Tongue (tissue), 2 donors: ENCODE data around the gene KRT9. TPM values are rescaled to one million over a fixed set of nuclear protein-coding genes. Genes with fewer than 3 reads are reported as not detected.
"Not testable (repeated sequence)": the region's sequence is repeated elsewhere in the genome, so short reads cannot be mapped to it uniquely, and the experiment has no call there.

Experiments
- DNase-seq: peaks from one replicate; pipeline ENCODE4 v3.0.0-alpha.2; 2015
- total RNA-seq: library from RNA; depleted of rRNA; stranded (reverse); fragments of >200 nt; gene quantifications from one replicate; pipeline ENCODE4 v1.2.3, GENCODE V29; 2014

Gene KRT9
- total RNA-seq, 1 donor from 2014 or later, result not detected

- no peak for DNase-seq
Measured at GRCh38 chr17:41602524-41602923, 30.7 kb upstream of the KRT9 start.

DNA sequence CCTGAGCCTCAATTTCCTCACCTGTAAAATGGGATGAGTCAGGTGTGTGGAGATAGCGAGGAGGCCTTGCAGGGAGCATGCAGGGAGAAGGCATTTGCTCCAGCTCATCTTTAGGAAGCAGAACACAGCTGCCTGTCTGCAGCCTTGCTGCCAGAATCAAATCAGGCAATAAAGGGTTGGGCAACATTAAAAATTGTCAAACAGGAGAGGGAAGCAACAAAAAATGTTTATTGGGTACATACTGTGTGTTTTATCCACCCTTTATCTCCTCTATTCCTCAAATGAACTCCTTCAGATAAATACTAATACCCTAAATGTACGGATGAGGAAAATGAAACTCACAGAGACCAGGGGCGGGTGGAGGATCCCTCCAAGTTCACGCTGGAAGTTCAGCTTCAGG is 28.5 kb upstream of the KRT9 start:
- DNase-seq, result no peak

DNA sequence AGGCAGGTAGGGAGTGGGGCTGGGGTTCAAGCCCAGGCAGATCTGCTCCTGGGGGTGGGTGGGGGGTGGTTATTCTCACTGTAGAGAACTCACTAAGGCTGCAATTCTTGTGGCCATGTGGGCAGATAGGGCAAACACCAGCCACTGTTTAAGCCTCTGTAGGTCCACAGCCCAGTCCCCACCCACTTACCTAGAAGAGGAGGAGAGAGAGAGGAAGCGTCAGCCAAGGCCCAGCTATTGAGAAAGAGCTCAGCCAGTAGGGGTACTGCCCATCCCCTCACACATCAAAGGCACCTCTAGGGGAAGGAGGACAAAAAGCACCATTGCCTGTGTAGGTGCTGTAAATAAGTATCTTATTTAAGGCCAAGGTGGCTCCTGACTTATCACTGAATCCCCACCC is 27.8 kb upstream of the KRT9 start:
- DNase-seq, result no peak

DNA sequence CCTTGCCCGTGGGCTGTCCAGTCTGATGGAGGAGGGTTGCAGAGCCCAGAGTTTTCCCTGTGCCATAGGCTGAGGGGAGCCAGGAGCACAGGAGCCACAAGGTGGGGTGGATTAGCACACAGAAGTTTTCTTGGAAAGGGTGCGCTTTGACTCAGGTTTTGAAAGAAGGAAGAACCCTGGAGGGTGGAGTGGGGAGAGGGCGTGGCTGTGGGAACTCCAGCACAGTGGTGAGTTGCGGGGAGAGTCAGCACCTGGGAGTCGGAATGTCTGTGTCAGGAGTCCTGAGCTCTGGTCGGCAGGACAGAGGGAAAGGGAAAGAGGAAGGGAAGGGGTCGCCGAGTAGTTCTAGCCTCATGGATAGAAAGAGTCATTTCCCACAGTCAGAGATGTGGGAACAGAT is 23.7 kb upstream of the KRT9 start:
- no peak for DNase-seq

DNA sequence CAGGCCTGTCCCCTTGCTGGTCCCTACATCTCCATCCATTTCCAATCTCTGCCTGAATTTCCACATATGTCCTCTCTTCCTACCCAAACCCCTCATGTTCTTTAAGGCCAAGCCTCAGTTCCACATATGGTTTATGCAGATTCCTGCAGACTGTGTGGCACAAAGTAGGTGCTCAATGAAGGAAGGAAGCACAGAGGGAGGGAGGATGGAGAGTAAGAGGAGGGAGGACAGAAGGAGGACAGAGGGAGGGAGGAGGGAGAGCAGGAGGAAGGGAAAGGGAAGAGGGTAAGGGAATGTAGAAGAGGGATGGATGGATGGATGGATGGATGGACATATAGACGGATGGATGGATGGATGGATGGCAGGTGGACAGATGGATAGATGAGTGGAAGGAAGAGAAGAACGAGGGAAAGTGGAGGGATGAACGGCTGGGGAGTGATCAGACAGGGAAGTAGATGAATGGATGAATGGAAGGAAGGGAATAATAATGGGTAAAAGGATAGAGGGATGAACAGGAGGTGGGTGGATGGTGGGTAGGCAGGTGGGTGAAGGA is 22.6 kb upstream of the KRT9 start:
- DNase-seq, result no peak

- DNase-seq, result peak; percentile 38
Measured at GRCh38 chr17:41593306-41593981, 21.6 kb upstream of the KRT9 start.

DNA sequence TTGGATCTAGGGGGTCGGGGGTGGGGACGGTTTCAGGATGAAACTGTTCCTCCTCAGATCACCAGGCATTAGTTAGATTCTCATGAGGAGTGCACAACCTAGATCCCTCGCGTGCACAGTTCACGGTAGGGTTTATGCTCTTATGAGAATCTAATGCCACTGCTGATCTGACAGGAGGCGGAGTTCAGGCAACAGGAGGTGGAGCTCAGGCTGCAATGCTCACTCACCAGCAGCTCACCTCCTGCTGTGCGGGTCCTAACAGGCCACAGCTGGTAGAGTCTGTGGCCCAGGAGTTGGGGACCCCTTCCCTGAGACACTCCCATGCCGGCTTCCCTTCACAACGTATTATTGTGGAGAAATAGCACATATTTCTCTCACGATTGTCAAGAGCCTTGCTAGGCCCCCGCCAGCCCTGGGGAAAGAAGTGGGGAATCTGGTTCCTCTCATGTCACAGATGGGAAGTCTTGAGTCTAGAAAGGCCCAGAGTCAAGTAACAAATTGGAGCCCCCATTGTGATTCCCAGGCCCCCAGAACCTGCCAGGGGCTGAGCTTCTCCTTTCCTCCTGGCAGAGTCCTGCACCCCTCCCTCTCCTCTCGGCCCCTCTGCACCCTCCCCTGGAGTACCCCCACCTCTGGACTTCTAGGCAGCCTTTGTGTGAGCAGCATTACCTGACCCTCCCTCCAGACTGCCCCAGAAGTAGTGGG is 20.9 kb upstream of the KRT9 start:
- peak; percentile 37 for DNase-seq

GRCh38 chr17:41589301-41589700 is 17.4 kb upstream of the KRT9 start:
- no peak for DNase-seq

DNA sequence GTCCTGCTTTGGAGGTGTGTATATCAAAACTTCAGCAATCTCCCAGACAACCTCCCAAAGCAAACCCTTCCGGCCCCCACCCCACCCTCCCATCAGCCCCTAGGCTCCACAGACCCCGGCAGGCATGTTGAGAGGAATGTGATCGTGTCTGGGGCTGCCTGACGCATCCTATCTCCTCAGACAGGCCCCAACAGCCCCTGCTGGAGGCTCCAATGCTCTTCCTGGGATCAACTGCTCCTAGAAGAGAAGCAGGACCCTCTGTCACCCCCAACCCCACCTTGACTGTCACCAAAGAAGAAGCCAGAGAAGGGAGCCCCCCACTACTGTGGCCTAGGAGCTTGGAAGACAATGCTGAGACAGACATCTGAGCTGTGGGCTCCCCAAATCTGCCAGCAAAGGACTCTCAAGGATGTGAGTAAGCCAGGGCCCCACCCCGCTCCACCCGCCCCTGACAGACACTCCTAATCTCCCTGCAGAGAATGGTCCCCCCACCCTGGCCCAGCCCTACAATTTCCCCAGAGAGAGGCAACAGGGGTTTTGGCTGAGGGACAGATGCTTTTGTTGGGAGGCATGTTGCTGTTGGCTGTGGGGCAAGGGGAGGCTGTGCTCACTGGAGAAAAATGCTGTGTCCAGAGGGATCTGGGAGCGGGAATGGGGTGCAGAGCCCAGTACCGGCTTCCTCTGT is 16.4 kb upstream of the KRT9 start:
- no peak for DNase-seq

GRCh38 chr17:41586863-41587495 is 15.1 kb upstream of the KRT9 start, which contains the start of gene KRT14:
KRT14 (minus strand) TSS chr17:41586895; CDS start chr17:41586834, 61 bp downstream.
- no peak for DNase-seq

DNA sequence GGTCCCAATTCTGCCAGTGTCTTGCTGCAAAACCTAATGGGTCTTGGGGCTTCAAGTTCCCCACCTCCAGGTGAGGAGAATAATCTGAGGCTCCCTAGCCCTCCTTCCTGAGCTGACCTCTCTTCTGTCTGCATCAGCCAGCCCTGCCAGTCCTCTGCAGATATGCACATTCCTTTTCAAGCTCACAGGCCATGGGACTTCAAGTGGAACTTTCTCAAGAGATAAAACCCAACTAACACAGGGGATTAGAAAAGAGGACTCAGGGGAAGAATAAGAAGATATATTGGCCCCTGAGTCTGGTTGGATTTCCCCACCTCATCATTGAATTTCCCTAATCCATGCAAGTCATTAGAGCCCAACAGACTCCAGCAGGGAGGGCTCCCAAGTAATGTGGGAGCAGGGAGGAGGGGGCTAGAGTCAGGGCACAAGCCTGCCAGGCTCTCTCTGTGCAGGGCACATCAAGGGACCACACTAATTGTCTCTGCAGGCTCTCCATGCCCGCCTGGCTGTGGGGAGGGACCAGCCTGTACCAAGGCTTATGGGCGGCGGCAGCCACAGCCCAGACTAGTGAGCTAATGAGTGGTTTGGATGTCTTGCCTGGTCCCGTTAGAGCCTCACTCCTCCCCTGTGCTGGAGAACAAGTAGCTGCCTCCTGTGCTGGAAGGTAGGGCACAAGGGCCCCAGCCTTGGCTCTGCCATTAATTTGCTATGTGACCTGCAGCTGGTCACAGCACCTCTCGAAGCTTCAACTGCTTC is 13.6 kb upstream of the KRT9 start:
- DNase-seq, result no peak

- not testable (repeated sequence) for DNase-seq
Measured at GRCh38 chr17:41584331-41584927, 12.6 kb upstream of the KRT9 start.

GRCh38 chr17:41583137-41584127 is 11.6 kb upstream of the KRT9 start:
- DNase-seq, result no peak

DNA sequence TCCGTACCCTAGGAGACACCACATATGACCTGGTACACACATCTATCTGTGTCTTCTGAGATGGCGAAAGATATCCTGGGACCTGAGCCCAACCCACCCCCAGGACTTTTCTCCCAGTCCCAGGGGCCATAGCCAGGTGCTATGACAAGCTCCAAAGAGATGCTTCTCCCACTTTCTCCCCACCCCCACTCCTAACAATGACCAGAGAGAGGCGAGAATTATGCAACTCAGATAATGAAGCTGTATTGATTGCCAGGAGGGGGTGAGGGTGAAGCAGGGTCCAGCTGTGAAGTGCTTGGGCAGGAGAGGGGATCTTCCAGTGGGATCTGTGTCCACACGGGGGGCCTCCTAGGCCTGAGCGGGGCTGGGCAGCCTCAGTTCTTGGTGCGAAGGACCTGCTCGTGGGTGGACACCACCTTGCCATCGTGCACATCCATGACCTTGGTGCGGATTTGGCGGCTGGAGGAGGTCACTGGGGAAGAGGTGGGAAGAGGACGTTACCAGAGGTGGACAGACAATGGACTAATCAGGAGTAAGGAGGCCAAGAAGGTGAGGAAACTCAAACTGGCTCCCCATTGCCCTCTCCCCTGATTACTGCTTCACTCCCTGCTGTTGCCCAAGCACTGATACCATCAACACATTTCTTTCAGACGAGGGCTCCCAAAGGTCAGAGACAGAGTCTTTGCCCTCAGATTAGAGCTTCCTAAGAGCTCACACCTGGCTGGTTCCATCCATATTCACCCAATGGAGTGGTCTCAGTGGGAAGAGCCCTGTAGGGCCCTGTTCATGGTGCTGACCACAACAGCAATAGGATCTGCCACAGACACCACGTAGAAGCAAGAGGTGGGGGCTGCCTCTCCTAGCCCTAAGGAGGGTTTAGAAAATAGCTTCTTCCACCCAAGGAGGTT is 10.5 kb upstream of the KRT9 start:
- not testable (repeated sequence) for DNase-seq

GRCh38 chr17:41581366-41582060 is 9.7 kb upstream of the KRT9 start:
- DNase-seq, result no peak

DNA sequence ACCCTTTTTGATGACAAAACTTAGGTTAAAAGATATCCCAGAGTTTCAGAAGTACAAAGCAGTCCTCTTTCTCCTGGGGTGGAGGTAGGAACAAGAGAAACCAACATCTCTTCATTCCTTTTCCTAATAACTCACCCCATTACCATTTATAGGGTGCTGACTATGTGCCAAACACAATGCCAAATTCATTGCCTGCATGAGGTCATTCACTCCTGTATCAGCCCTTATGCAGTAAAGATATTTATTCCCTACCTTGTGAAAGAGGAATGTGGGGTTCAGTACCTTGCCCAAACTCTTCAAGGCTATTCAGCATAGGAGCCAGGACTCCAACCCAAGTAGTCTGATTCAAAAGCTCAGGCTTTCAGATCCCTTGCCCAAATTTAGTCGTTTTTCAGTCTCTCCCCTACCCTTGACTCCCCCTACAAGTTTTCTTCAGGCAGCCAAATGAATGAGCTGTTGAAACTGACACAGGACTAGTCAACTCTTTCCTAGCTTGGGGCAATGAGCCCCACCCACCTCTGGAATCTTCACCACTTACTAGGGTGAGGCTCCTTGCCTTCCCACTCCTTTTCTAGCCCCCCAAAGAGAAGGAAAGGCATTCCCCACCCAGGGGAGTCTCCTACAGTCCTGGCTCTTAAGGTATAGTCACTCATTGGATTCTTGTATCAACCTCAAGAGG is 9.0 kb upstream of the KRT9 start:
- no peak for DNase-seq

- no peak for DNase-seq
Measured at GRCh38 chr17:41580244-41580575, 8.4 kb upstream of the KRT9 start.
